Measurements from ENCODE around the gene SELENBP1. TPM values are rescaled to one million over a fixed set of nuclear protein-coding genes. Genes with fewer than 3 reads are reported as not detected.

SELENBP1 gene
- polyA plus RNA-seq, 1 donor from 2014 or later: not detected

- H3F3A ChIP-seq (ENCODE audit: insufficient read depth, low read length, poor library complexity, severe bottlenecking): peaks cover 10% of the 10 kb centered on the region
- no peaks in the 10 kb centered on the region for H3K9me3 ChIP-seq (ENCODE audit: low read length)
- no peak overlapping the region for H3K27ac ChIP-seq (ENCODE audit: low read length)
- no peaks in the 10 kb centered on the region for H3K27me3 ChIP-seq (ENCODE audit: insufficient read depth, low read depth, low read length)
- H3K4me2 ChIP-seq (ENCODE audit: low read length): no peak overlapping the region
- H3K9me2 ChIP-seq (ENCODE audit: insufficient read depth, low read length): no peaks in the 10 kb centered on the region
- H3K79me2 ChIP-seq (replicated peaks; ENCODE audit: insufficient read depth, low read length): no peaks in the 10 kb centered on the region
- no peak for TF ChIP-seq SMC3 (conservative IDR thresholded peaks at IDR 0.05; ENCODE audit: poor library complexity)
- no peak for TF ChIP-seq MXI1 (conservative IDR thresholded peaks at IDR 0.05; ENCODE audit: poor library complexity, severe bottlenecking)
- TF ChIP-seq REST (IDR thresholded peaks at IDR 0.05; ENCODE audit: borderline replicate concordance): no peak
- peaks cover 4% of the 10 kb centered on the region for H3K36me3 ChIP-seq (ENCODE audit: insufficient read depth, low read length)
- H3K4me3 ChIP-seq (ENCODE audit: low read length): no peak overlapping the region
- no peak overlapping the region for H2AFZ ChIP-seq (ENCODE audit: low read depth, low read length)
- no peaks in the 10 kb centered on the region for H4K20me1 ChIP-seq (ENCODE audit: insufficient read depth)
- no peak overlapping the region for H3K9ac ChIP-seq (ENCODE audit: low read length)
These were observed 34.8 kb upstream of the SELENBP1 start for GRCh38 chr1:151407304-151407703.

- Histone ChIP-seq H2AFZ (ENCODE audit: low read depth, low read length) (no peak overlapping the region), H3K9me3 (ENCODE audit: low read length) (no peaks in the 10 kb centered on the region), H3K27ac (ENCODE audit: low read length) (no peak overlapping the region), H3K36me3 (ENCODE audit: insufficient read depth, low read length) (peaks cover 4% of the 10 kb centered on the region), H3K79me2 (replicated peaks; ENCODE audit: insufficient read depth, low read length) (peaks cover 3% of the 10 kb centered on the region), H3K4me2 (ENCODE audit: low read length) (no peak overlapping the region), H3K27me3 (ENCODE audit: insufficient read depth, low read depth, low read length) (no peaks in the 10 kb centered on the region), H4K20me1 (ENCODE audit: insufficient read depth) (no peaks in the 10 kb centered on the region), H3F3A (ENCODE audit: insufficient read depth, low read length, poor library complexity, severe bottlenecking) (peaks cover 10% of the 10 kb centered on the region), H3K4me3 (ENCODE audit: low read length) (no peak overlapping the region), H3K9me2 (ENCODE audit: insufficient read depth, low read length) (no peaks in the 10 kb centered on the region), H3K9ac (ENCODE audit: low read length) (no peak overlapping the region)
- TF ChIP-seq POLR2AphosphoS5 (IDR thresholded peaks at IDR 0.05): no peak
- no peak for TF ChIP-seq REST (IDR thresholded peaks at IDR 0.05; ENCODE audit: borderline replicate concordance)
- no peak for TF ChIP-seq SMC3 (conservative IDR thresholded peaks at IDR 0.05; ENCODE audit: poor library complexity)
- no peak for TF ChIP-seq MXI1 (conservative IDR thresholded peaks at IDR 0.05; ENCODE audit: poor library complexity, severe bottlenecking)
- no peak for TF ChIP-seq EP300 (conservative IDR thresholded peaks at IDR 0.05; ENCODE audit: poor library complexity, severe bottlenecking)
- no peak for TF ChIP-seq EZH2 (IDR thresholded peaks at IDR 0.05; ENCODE audit: borderline replicate concordance, insufficient read depth, low read length, poor library complexity, severe bottlenecking)
- no peak for TF ChIP-seq CTCF (IDR thresholded peaks at IDR 0.05; ENCODE audit: poor library complexity, severe bottlenecking)
- TF ChIP-seq RAD21 (conservative IDR thresholded peaks at IDR 0.05): no peak
- TF ChIP-seq TAF1 (IDR thresholded peaks at IDR 0.05; ENCODE audit: low read depth): no peak
These were observed 33.7 kb upstream of the SELENBP1 start for GRCh38 chr1:151406176-151406575.
